Stimulated activated effector memory CD8-positive, alpha-beta T cell treated with anti-CD3 and anti-CD28 coated beads, Interleukin-12 subunit alpha, Interleukin-12 subunit beta, amount 100 ng/mL, for 72 hours (primary cell): ENCODE data around the gene SLC25A43.
"Not testable (repeated sequence)": the region's sequence is repeated elsewhere in the genome, so short reads cannot be mapped to it uniquely, and the experiment has no call there.

Experiments used
- ATAC-seq: fragments of 150-1000 bp; cut with Tn5 transposase; 2 replicates; pipeline ENCODE4 v1.10.0; 2021
- DNase-seq, 2 donors: peaks; one replicate each; pipeline ENCODE4 v3.0.0; 2021 to 2022; ENCODE audit warnings: low spot score in 2 of 2
- H3K27ac Mint-ChIP-seq: one replicate; pipeline ENCODE4 v1.8.0; 2022; ENCODE audit warnings: mild to moderate bottlenecking, mixed read lengths
- H3K36me3 Mint-ChIP-seq: one replicate; pipeline ENCODE4 v1.8.0; 2022; ENCODE audit warnings: mild to moderate bottlenecking, mixed read lengths
- H3K4me1 Mint-ChIP-seq: one replicate; pipeline ENCODE4 v1.8.0; 2022; ENCODE audit warnings: mixed read lengths
- H3K4me3 Mint-ChIP-seq: one replicate; pipeline ENCODE4 v1.8.0; 2022; ENCODE audit warnings: mild to moderate bottlenecking, mixed read lengths
- H3K9me3 Mint-ChIP-seq: one replicate; pipeline ENCODE4 v1.8.0; 2022; ENCODE audit warnings: mixed read lengths

The SLC25A43 gene

GRCh38 chrX:119469313-119469635 is 70.1 kb downstream of the SLC25A43 start:
- no peaks in the 10 kb centered on the region for H3K9me3 Mint-ChIP-seq
- H3K4me1 Mint-ChIP-seq: no peaks in the 10 kb centered on the region
- H3K36me3 Mint-ChIP-seq: peaks cover 46% of the 10 kb centered on the region
- ATAC-seq (no peak), DNase-seq (no peak)
- H3K4me3 Mint-ChIP-seq: peak overlapping the region; percentile 82
- peak overlapping the region; percentile 87 for H3K27ac Mint-ChIP-seq

GRCh38 chrX:119474615-119475388 is 75.7 kb downstream of the SLC25A43 start:
- Mint-ChIP-seq H3K27ac (no peak overlapping the region), H3K4me3 (no peak overlapping the region), H3K36me3 (peaks cover 30% of the 10 kb centered on the region), H3K4me1 (no peaks in the 10 kb centered on the region), H3K9me3 (no peaks in the 10 kb centered on the region)
- DNase-seq (no peak), ATAC-seq (no peak)

- no peaks in the 10 kb centered on the region for H3K4me1 Mint-ChIP-seq
- H3K36me3 Mint-ChIP-seq: peaks cover 23% of the 10 kb centered on the region
- ATAC-seq: peak; percentile 78
- no peak overlapping the region for H3K27ac Mint-ChIP-seq
- H3K4me3 Mint-ChIP-seq: no peak overlapping the region
- no peak for DNase-seq
- H3K9me3 Mint-ChIP-seq: no peaks in the 10 kb centered on the region
These were observed 76.4 kb downstream of the SLC25A43 start for GRCh38 chrX:119475389-119476101.

- no peak for DNase-seq
- Mint-ChIP-seq H3K27ac (no peak overlapping the region), H3K9me3 (no peaks in the 10 kb centered on the region)
These were observed 78.7 kb downstream of the SLC25A43 start for GRCh38 chrX:119477812-119478232.

GRCh38 chrX:119478504-119478903 is 79.4 kb downstream of the SLC25A43 start:
- H3K9me3 Mint-ChIP-seq: no peaks in the 10 kb centered on the region
- no peak for DNase-seq
- no peak overlapping the region for H3K27ac Mint-ChIP-seq
- H3K4me1 Mint-ChIP-seq: peaks cover 8% of the 10 kb centered on the region
- H3K4me3 Mint-ChIP-seq: no peak overlapping the region
- H3K36me3 Mint-ChIP-seq: no peaks in the 10 kb centered on the region
- no peak for ATAC-seq

More at GRCh38 chrX:119477812-119478232, 78.7 kb downstream of the SLC25A43 start:
- H3K36me3 Mint-ChIP-seq: peaks cover under 1% of the 10 kb centered on the region
- ATAC-seq: no peak
- peaks cover 5% of the 10 kb centered on the region for H3K4me1 Mint-ChIP-seq
- no peak overlapping the region for H3K4me3 Mint-ChIP-seq

GRCh38 chrX:119479845-119480244 is 80.7 kb downstream of the SLC25A43 start:
- Mint-ChIP-seq H3K4me3 (no peak overlapping the region), H3K36me3 (no peaks in the 10 kb centered on the region), H3K4me1 (peaks cover 8% of the 10 kb centered on the region), H3K27ac (no peak overlapping the region), H3K9me3 (no peaks in the 10 kb centered on the region)
- DNase-seq (no peak), ATAC-seq (no peak)

- Mint-ChIP-seq H3K4me1 (peaks cover 8% of the 10 kb centered on the region), H3K27ac (no peak overlapping the region), H3K9me3 (no peaks in the 10 kb centered on the region), H3K36me3 (no peaks in the 10 kb centered on the region), H3K4me3 (no peak overlapping the region)
- DNase-seq (no peak), ATAC-seq (no peak)
These were observed 82.2 kb downstream of the SLC25A43 start for GRCh38 chrX:119481323-119481801.

GRCh38 chrX:119482041-119482440 is 82.9 kb downstream of the SLC25A43 start:
- Mint-ChIP-seq H3K4me3 (peak overlapping the region; percentile 59), H3K36me3 (no peaks in the 10 kb centered on the region), H3K27ac (no peak overlapping the region), H3K4me1 (peaks cover 8% of the 10 kb centered on the region), H3K9me3 (no peaks in the 10 kb centered on the region)
- no peak for ATAC-seq
- no peak for DNase-seq

- Mint-ChIP-seq H3K9me3 (no peaks in the 10 kb centered on the region), H3K4me3 (peak overlapping the region; percentile 59), H3K36me3 (no peaks in the 10 kb centered on the region), H3K27ac (no peak overlapping the region), H3K4me1 (peaks cover 8% of the 10 kb centered on the region)
- DNase-seq (peak; percentile 51 to 74), ATAC-seq (peak; percentile 95)
These were observed 83.6 kb downstream of the SLC25A43 start for GRCh38 chrX:119482481-119483480.

GRCh38 chrX:119486745-119487144 is 87.6 kb downstream of the SLC25A43 start:
- ATAC-seq (no peak), DNase-seq (no peak)
- Mint-ChIP-seq H3K36me3 (no peaks in the 10 kb centered on the region), H3K27ac (no peak overlapping the region), H3K4me1 (peaks cover 8% of the 10 kb centered on the region), H3K4me3 (no peak overlapping the region), H3K9me3 (no peaks in the 10 kb centered on the region)

- H3K4me1 Mint-ChIP-seq, H3K36me3 Mint-ChIP-seq, H3K4me3 Mint-ChIP-seq, DNase-seq, ATAC-seq, H3K9me3 Mint-ChIP-seq, H3K27ac Mint-ChIP-seq: not testable (repeated sequence)
These were observed 88.6 kb downstream of the SLC25A43 start for GRCh38 chrX:119487766-119488165.

GRCh38 chrX:119488749-119489148 is 89.6 kb downstream of the SLC25A43 start:
- Mint-ChIP-seq H3K36me3 (no peaks in the 10 kb centered on the region), H3K4me1 (no peaks in the 10 kb centered on the region), H3K4me3 (no peak overlapping the region), H3K27ac (no peak overlapping the region), H3K9me3 (no peaks in the 10 kb centered on the region)
- no peak for DNase-seq
- no peak for ATAC-seq

GRCh38 chrX:119489212-119490074 is 90.3 kb downstream of the SLC25A43 start:
- Mint-ChIP-seq H3K27ac (no peak overlapping the region), H3K4me3 (no peak overlapping the region), H3K36me3 (no peaks in the 10 kb centered on the region), H3K9me3 (no peaks in the 10 kb centered on the region), H3K4me1 (no peaks in the 10 kb centered on the region)
- ATAC-seq (no peak), DNase-seq (no peak)

GRCh38 chrX:119492463-119492862 is 93.3 kb downstream of the SLC25A43 start:
- H3K27ac Mint-ChIP-seq: no peak overlapping the region
- no peaks in the 10 kb centered on the region for H3K36me3 Mint-ChIP-seq
- no peaks in the 10 kb centered on the region for H3K9me3 Mint-ChIP-seq
- ATAC-seq: no peak
- H3K4me3 Mint-ChIP-seq: no peak overlapping the region
- H3K4me1 Mint-ChIP-seq: no peaks in the 10 kb centered on the region
- no peak for DNase-seq
